ENCODE data around the gene CST9.

Gene CST9

DNA sequence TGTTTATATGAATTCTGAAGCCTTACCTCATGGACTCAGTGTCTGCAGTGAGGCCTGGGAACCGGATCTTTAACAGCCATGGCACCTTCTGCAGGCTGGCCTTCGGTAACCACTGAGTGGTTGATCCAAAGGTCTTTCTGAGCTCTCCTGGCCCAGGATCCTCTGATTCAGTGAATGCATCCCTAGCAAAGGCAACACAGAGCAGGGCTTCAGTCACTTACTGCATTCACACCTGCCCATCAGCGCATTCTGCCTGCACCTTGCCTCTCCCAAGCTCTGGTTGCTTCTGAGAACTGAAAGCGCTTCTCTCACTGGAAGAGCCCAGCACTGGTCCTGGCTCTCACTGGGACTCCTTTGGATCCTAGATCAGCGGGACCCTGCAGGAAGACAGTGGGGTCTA is 8.4 kb upstream of the CST9 start:
- POLR2A ChIA-PET, result no interaction called here
- CTCF ChIA-PET, result interaction anchor here (1.4 kb wide), 1 partner anchor 10 kb away, joined by 4 read pairs; no protein-coding TSS in a partner anchor
- TF ChIP-seq, protein P1, sequence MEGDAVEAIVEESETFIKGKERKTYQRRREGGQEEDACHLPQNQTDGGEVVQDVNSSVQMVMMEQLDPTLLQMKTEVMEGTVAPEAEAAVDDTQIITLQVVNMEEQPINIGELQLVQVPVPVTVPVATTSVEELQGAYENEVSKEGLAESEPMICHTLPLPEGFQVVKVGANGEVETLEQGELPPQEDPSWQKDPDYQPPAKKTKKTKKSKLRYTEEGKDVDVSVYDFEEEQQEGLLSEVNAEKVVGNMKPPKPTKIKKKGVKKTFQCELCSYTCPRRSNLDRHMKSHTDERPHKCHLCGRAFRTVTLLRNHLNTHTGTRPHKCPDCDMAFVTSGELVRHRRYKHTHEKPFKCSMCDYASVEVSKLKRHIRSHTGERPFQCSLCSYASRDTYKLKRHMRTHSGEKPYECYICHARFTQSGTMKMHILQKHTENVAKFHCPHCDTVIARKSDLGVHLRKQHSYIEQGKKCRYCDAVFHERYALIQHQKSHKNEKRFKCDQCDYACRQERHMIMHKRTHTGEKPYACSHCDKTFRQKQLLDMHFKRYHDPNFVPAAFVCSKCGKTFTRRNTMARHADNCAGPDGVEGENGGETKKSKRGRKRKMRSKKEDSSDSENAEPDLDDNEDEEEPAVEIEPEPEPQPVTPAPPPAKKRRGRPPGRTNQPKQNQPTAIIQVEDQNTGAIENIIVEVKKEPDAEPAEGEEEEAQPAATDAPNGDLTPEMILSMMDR (IDR thresholded peaks at IDR 0.05; ENCODE audit: insufficient read depth, low read length, missing control alignments), result no peak
- no peak for DNase-seq (ENCODE audit: low read depth, low spot score)
- H3K4me3 ChIP-seq (ENCODE audit: low read depth, low read length), result no peak overlapping the region

DNA sequence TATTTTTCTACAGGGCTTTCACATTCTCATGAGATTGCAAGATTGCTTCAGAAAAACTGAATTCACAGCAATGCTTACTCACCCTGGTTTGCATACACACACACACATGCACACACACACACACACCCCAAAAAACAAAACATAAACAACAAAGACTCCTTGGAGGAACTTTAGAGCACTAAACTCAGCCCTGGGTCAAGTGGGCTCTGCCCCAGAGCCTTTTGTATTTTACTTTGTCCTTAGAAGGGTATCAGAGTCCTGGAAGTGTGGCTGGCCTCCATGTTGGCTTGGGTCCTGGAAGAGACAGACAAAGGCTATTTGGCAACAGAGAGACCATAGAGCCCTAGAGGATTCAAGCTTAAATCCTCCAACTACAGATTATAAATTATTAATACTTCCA is 8.0 kb upstream of the CST9 start:
- no peak for DNase-seq (ENCODE audit: low read depth, low spot score)
- no peak overlapping the region for H3K4me3 ChIP-seq (ENCODE audit: low read depth, low read length)
- POLR2A ChIA-PET, result no interaction called here
- CTCF ChIA-PET, result interaction anchor here (1.0 to 1.4 kb wide), 3 partner anchors 9 to 171 kb away, joined by 3 to 4 read pairs (median 4); no protein-coding TSS in a partner anchor
- TF ChIP-seq, protein P1 (IDR thresholded peaks at IDR 0.05; ENCODE audit: insufficient read depth, low read length, missing control alignments), result no peak

DNA sequence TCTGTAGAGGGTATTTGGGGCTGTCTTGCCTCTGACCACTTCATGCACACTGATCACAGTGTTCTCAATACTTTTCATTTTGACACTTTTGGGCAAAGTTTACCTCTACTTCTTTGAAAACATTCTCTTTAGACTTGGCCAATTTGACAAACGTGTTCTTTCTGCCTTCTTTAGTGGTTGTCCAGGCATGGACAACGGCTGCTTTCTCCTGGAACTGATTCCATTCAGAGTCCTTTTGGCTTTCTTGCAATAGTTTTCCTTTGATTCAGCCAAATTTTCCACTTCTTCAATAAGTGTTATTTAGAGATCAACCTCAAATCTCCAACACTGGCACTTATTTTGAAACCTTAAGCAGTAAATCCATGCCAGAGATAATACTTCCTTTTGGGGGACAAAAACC is 6.7 kb upstream of the CST9 start:
- CTCF ChIA-PET, result interaction anchor here (0.9 to 11.1 kb wide), 3 partner anchors 9 to 169 kb away, joined by 3 to 195 read pairs (median 3); partner anchors contain the start of gene CSTL1
- TF ChIP-seq, protein P1 (IDR thresholded peaks at IDR 0.05; ENCODE audit: insufficient read depth, low read length, missing control alignments), result no peak

DNA sequence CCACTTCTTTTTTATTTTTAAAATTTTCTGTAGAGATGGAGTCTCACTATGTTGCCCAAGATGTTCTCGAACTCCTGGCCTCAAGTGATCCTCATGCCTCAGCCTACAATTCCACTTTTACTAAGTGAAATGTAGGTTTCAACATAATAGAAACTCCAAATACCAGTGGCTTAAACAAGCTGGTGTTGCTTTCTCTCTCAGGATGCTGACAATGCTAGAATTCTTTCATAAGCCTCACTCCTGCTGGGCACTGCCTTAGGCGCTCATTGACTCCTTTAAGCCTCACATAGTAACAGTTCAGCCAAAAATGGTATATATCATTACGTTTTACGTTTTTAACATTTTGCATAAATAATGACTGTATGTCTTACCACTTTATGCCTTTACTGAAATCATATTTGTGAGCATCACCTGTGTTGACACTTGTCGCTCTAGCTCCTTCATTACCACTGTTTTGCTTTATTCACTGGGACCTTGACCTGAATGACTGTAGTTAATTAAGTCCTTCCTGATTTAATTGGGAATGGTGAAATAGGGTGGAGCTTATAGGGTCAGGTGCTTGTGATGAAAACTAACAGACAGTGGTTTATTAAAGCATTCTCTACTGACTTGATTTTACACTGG is 3.9 kb upstream of the CST9 start:
- ChIA-PET CTCF (interaction anchor here (1.2 to 11.1 kb wide), 2 partner anchors 167 to 260 kb away, joined by 4 to 195 read pairs; partner anchors contain the start of gene CSTL1), POLR2A (no interaction called here)
- H3K4me3 ChIP-seq (ENCODE audit: low read depth, low read length), result no peak overlapping the region
- TF ChIP-seq, protein P1 (IDR thresholded peaks at IDR 0.05; ENCODE audit: insufficient read depth, low read length, missing control alignments), result no peak
- no peak for DNase-seq (ENCODE audit: low read depth, low spot score)

More for the DNA sequence above, 6.7 kb upstream of the CST9 start:
- POLR2A ChIA-PET, result no interaction called here
- H3K4me3 ChIP-seq (ENCODE audit: low read depth, low read length), result no peak overlapping the region
- no peak for DNase-seq (ENCODE audit: low read depth, low spot score)

DNA sequence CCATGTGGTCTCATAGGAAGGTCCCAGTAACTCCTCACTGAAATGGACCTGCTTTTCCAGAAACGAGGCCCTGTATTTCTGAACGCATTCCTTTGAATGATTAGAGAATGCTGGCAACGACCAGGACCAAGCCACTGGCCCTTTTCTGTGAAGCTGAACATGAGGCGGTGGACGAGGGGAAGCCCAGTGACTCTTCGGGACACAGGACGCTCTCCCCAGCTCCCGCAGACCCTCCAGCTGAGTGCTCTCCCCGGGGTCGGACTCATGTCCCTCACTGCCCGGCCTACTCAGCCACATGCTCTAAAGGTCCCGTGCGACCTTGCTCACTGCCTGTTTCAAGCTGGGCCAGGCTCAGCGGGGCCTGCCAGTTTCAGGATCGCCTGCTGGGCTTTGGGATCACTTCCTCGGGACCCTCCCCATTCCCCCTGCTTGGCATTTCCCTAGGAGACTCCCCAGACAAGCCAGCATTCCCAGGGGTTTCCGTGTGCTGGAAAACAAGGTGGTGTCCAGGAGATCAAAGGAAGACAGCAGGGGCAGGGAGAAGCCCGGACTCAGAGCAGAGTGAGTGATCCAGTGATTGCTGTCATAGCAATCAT is 2.6 kb upstream of the CST9 start:
- H3K4me3 ChIP-seq (ENCODE audit: low read depth, low read length), result no peak overlapping the region
- no peak for DNase-seq (ENCODE audit: low read depth, low spot score)
- CTCF ChIA-PET, result interaction anchor here (1.0 to 11.1 kb wide), 6 partner anchors 10 to 259 kb away, joined by 3 to 195 read pairs (median 7); partner anchors contain the start of genes CSTL1 and NXT1
- POLR2A ChIA-PET, result no interaction called here
- TF ChIP-seq, protein P1 (IDR thresholded peaks at IDR 0.05; ENCODE audit: insufficient read depth, low read length, missing control alignments), result no peak

DNA sequence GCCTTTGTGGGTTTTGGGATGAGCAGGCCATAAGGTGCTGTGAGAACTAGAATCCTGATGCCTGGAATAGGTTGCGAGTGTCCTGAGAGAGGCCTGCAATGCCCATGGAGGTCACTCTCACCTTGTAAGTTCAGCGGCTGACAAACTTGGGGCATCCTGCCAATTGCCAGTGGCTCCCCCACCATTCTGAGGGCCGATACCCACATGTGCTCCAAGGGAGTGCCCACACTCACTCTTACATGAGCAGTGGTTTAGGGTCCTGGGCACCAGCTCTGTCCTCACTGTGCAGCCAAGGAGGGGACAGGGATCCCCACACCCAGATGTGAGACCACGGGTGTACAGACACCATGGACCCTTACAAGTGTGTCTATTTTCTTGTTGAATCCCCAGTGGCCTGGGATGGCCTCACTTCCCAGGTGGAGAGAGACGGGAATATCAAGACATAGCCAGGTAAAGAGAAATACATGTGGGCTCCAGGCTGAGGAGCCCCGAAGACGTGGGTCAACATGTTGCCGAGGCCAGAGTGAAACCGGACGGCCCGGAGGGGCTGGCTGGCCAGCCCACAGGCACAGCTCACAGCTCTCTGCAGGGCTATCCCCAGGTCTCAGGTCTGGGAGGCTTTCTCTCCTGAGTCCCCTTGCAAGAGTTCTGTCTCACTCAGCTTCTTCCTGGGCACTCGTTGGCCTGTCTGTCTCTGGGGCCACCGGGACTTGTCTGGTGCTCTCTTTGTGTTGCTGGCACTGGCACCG is 2.0 kb upstream of the CST9 start:
- no peak for DNase-seq (ENCODE audit: low read depth, low spot score)
- ChIA-PET CTCF (interaction anchor here (0.7 to 11.1 kb wide), 12 partner anchors 9 to 916 kb away, joined by 3 to 195 read pairs (median 6); partner anchors contain the start of genes CSTL1 and NXT1), POLR2A (no interaction called here)
- TF ChIP-seq, protein P1 (IDR thresholded peaks at IDR 0.05; ENCODE audit: insufficient read depth, low read length, missing control alignments), result no peak
- H3K4me3 ChIP-seq (ENCODE audit: low read depth, low read length), result no peak overlapping the region
